ENCODE data around the gene TTBK1. TPM values are rescaled to one million over a fixed set of nuclear protein-coding genes. Genes with fewer than 3 reads are reported as not detected.
A peak's percentile ranks its signal among the peaks of the same experiment; 100 is the strongest.

The TTBK1 gene
- total RNA-seq, 1 experiment from 2014 or later = 0.68 TPM

DNA sequence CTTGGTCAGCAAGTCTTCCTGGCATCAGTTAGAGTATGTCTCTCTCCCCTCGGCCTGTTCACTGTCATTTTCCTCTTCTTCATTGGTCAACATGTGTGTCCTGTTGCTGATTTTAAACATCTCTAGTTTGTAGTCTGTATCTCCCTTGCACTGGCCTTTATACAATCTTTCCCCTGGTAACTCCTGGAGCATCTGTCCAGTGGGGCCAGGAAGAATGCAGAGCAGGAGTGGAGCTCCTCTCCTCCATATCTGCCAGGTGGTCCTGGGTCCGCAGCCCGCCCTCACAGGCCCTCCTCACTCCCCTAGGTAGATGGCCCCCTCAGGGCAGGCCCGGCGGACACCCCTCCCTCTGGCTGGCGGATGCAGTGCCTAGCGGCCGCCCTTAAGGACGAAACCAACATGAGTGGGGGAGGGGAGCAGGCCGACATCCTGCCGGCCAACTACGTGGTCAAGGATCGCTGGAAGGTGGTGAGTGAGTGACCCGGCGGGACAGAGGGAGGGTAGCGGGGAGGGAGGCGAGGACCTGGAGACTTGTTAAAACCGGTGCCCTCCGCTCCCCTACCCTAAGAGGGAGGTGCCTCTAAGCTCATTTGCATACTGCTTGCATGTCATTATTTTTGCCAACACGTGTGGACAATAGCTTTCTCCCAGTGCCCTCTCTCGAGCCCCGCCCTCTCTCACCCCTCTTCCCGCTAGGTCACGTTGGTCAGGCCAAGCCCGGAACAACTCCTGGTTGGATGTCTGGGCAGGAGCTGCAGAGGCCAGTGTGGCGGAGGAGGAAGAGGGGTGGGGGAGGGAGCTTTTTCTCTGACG is 3.2 kb downstream of the TTBK1 start:
- Mint-ChIP-seq H3K4me1 (peaks cover 23% of the 10 kb centered on the region), H3K27ac (peak overlapping the region; percentile 97), H3K9me3 (no peaks in the 10 kb centered on the region), H3K4me3 (peak overlapping the region; percentile 92), H3K36me3 (no peaks in the 10 kb centered on the region), H3K27me3 (ENCODE audit: low read depth) (peaks cover 23% of the 10 kb centered on the region)
- ChIA-PET CTCF (interaction anchor here (0.7 to 3.3 kb wide), 14 partner anchors 17 to 317 kb away, joined by 3 to 47 read pairs (median 4); partner anchors contain the start of genes CNPY3, CRIP3 and DNPH1), POLR2A (interaction anchor here (0.5 to 1.5 kb wide), 11 partner anchors 10 to 356 kb away, joined by 3 to 9 read pairs (median 4); partner anchors contain the start of genes CNPY3, DNPH1 and SRF)
- ATAC-seq (peak; percentile 80), DNase-seq (ENCODE audit: low spot score) (peak; percentile 90)
- TF ChIP-seq TEAD4 (CRISPR knock-in tag; IDR thresholded peaks at IDR 0.05) (no peak), ARID4B (CRISPR knock-in tag; IDR thresholded peaks at IDR 0.05; ENCODE audit: borderline replicate concordance) (peak; percentile 81), STAT6 (CRISPR knock-in tag; conservative IDR thresholded peaks at IDR 0.05; ENCODE audit: low read depth) (no peak), SMAD4 (CRISPR knock-in tag; IDR thresholded peaks at IDR 0.05) (no peak), USF2 (CRISPR knock-in tag; IDR thresholded peaks at IDR 0.05) (peak; percentile 87), JUN (CRISPR knock-in tag; IDR thresholded peaks at IDR 0.05) (no peak), EMX1 (CRISPR knock-in tag; IDR thresholded peaks at IDR 0.05) (no peak), FOXK1 (CRISPR knock-in tag; IDR thresholded peaks at IDR 0.05) (peak; percentile 12; the same call in 1 of the 2 replicates), GABPB1 (CRISPR knock-in tag; IDR thresholded peaks at IDR 0.05) (no peak), RORB (CRISPR knock-in tag; IDR thresholded peaks at IDR 0.05) (no peak), SOX15 (CRISPR knock-in tag; IDR thresholded peaks at IDR 0.05) (no peak), CBFB (CRISPR knock-in tag; IDR thresholded peaks at IDR 0.05; ENCODE audit: low read depth) (peak; percentile 39; the same call in 1 of the 2 replicates), IRF2 (CRISPR knock-in tag; IDR thresholded peaks at IDR 0.05; ENCODE audit: borderline replicate concordance, low read depth) (no peak), ZMAT4 (CRISPR knock-in tag; IDR thresholded peaks at IDR 0.05) (no peak), CREM (CRISPR knock-in tag; IDR thresholded peaks at IDR 0.05) (0 out of 2 replicates have a peak, but pooled peaks have one; percentile 22), USF1 (CRISPR knock-in tag; IDR thresholded peaks at IDR 0.05) (peak; percentile 80; the same call in 1 of the 2 replicates), GRHL2 (CRISPR knock-in tag; IDR thresholded peaks at IDR 0.05; ENCODE audit: insufficient replicate concordance, severe bottlenecking) (no peak), ZNF512 (CRISPR knock-in tag; IDR thresholded peaks at IDR 0.05; ENCODE audit: borderline replicate concordance) (no peak), OVOL2 (CRISPR knock-in tag; IDR thresholded peaks at IDR 0.05; ENCODE audit: borderline replicate concordance) (no peak), NR2C2 (CRISPR knock-in tag; IDR thresholded peaks at IDR 0.05) (0 out of 2 replicates have a peak, but pooled peaks have one; percentile 12), TCF7 (CRISPR knock-in tag; IDR thresholded peaks at IDR 0.05; ENCODE audit: low read depth) (no peak), TEAD1 (CRISPR knock-in tag; IDR thresholded peaks at IDR 0.05) (0 out of 2 replicates have a peak, but pooled peaks have one; percentile 75)
- TF ChIP-seq, protein P1, sequence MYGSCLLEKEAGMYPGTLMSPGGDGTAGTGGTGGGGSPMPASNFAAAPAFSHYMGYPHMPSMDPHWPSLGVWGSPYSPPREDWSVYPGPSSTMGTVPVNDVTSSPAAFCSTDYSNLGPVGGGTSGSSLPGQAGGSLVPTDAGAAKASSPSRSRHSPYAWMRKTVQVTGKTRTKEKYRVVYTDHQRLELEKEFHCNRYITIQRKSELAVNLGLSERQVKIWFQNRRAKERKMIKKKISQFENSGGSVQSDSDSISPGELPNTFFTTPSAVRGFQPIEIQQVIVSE (CRISPR knock-in tag; IDR thresholded peaks at IDR 0.05; ENCODE audit: borderline replicate concordance) = no peak
- TF ChIP-seq, protein P2, sequence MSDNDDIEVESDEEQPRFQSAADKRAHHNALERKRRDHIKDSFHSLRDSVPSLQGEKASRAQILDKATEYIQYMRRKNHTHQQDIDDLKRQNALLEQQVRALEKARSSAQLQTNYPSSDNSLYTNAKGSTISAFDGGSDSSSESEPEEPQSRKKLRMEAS (CRISPR knock-in tag; IDR thresholded peaks at IDR 0.05) = peak; percentile 77

All from WTC11 (cell line).